Caco-2 (cell line): Measurements from ENCODE around the gene CCL4. TPM values are rescaled to one million over a fixed set of nuclear protein-coding genes. Genes with fewer than 3 reads are reported as not detected.

Source experiments
- BruUV-seq: library from RNA; stranded (reverse); fragments of 400-500 nt; replicated peaks from 2 replicates; lab custom pipeline; 2021; lab: Mats Ljungman, UMichigan
- CTCF ChIA-PET: fragments of 300-600 bp; sonication (Branson Sonifier 250); formaldehyde crosslinking; loops from one replicate; lab custom pipeline; 2022; ENCODE audit warnings: antibody characterized with exemption; lab: Charles Lee
- POLR2A ChIA-PET: fragments of 300-600 bp; sonication (Branson Sonifier 250); formaldehyde crosslinking; loops from one replicate; lab custom pipeline; 2022; ENCODE audit warnings: antibody characterized with exemption; lab: Charles Lee
- DNase-seq, 2 experiments: peaks; one replicate each; pipeline versions ENCODE4 v3.0.0 to v3.0.0-alpha.2; 2020 to 2022
- H3K27me3 ChIP-seq: replicated peaks from 2 replicates; pipeline ENCODE4 v1.6.0; 2011; ENCODE audit warnings: low read length; ENCODE audit not compliant: control insufficient read depth, insufficient read depth
- H3K36me3 ChIP-seq: 2 replicates; pipeline ENCODE4 v1.5.1; 2011; ENCODE audit warnings: low read length; ENCODE audit not compliant: control insufficient read depth, insufficient read depth
- H3K4me1 ChIP-seq: fragments of 250-450 bp; sonication (Bioruptor Pico); 2 replicates; pipeline ENCODE4 v1.5.1; 2020; ENCODE audit warnings: mild to moderate bottlenecking
- H3K4me3 ChIP-seq: 2 replicates; pipeline ENCODE4 v1.5.1; 2011; ENCODE audit warnings: low read depth, mild to moderate bottlenecking, control low read depth, low read length
- H3K9me3 ChIP-seq: fragments of 250-450 bp; sonication (Bioruptor Pico); 2 replicates; pipeline ENCODE4 v1.5.1; 2020; ENCODE audit warnings: mild to moderate bottlenecking, moderate library complexity
- H3K27ac Mint-ChIP-seq: one replicate; pipeline ENCODE4 v1.8.0; 2022; ENCODE audit warnings: mixed read lengths; ENCODE audit not compliant: unreplicated experiment
- H3K27me3 Mint-ChIP-seq: one replicate; pipeline ENCODE4 v1.8.0; 2022; ENCODE audit warnings: mixed read lengths; ENCODE audit not compliant: insufficient read depth, unreplicated experiment
- H3K36me3 Mint-ChIP-seq: one replicate; pipeline ENCODE4 v1.8.0; 2022; ENCODE audit warnings: mild to moderate bottlenecking, mixed read lengths; ENCODE audit not compliant: insufficient read depth, unreplicated experiment
- H3K4me1 Mint-ChIP-seq: one replicate; pipeline ENCODE4 v1.8.0; 2022; ENCODE audit warnings: low read depth, mixed read lengths; ENCODE audit not compliant: unreplicated experiment
- H3K4me3 Mint-ChIP-seq: one replicate; pipeline ENCODE4 v1.8.0; 2022; ENCODE audit warnings: mild to moderate bottlenecking, moderate library complexity, mixed read lengths; ENCODE audit not compliant: unreplicated experiment
- H3K9me3 Mint-ChIP-seq: one replicate; pipeline ENCODE4 v1.8.0; 2022; ENCODE audit warnings: mixed read lengths; ENCODE audit not compliant: unreplicated experiment
- CTCF ChIP-seq, 2 experiments: fragments of 200-600 bp in 1 of 2; IDR thresholded peaks; 1 replicate in 1 of 2; 2 replicates in 1 of 2; pipeline versions ENCODE4 v1.5.1 to v1.8.0; 2011 to 2022; ENCODE audit warnings: antibody characterized with exemption in 1 of 2, control low read depth in 1 of 2, inconsistent platforms in 1 of 2, low read depth in 1 of 2, low read length in 1 of 2, mild to moderate bottlenecking in 1 of 2, moderate library complexity in 1 of 2; ENCODE audit not compliant: insufficient read depth in 1 of 2, severe bottlenecking in 1 of 2, unreplicated experiment in 1 of 2
- intact Hi-C: fragments of 100-400 bp; cut with micrococcal nuclease; formaldehyde crosslinking; loops from one replicate; pipeline ENCODE4 v1.10.0; 2022; ENCODE audit not compliant: unreplicated experiment
- total RNA-seq: library from RNA; stranded (reverse); gene quantifications from 2 replicates; pipeline ENCODE4 v1.2.3, GENCODE V29; 2022

The CCL4 gene
- total RNA-seq, 1 experiment from 2014 or later: not detected

- no peaks in the 10 kb centered on the region for H3K36me3 ChIP-seq
- no peak overlapping the region for H3K27ac Mint-ChIP-seq
- no peak overlapping the region for H3K4me3 ChIP-seq
- H3K4me1 Mint-ChIP-seq: no peaks in the 10 kb centered on the region
- intact Hi-C loops: no loop called here
- no peaks in the 10 kb centered on the region for H3K27me3 ChIP-seq
- no peak overlapping the region for H3K4me3 Mint-ChIP-seq
- H3K27me3 Mint-ChIP-seq: peaks cover 7% of the 10 kb centered on the region
- no peaks in the 10 kb centered on the region for H3K9me3 Mint-ChIP-seq
- no peak for TF ChIP-seq CTCF (IDR thresholded peaks at IDR 0.05; ENCODE audit: insufficient read depth in 1 of 2, low read depth in 1 of 2, low read length in 1 of 2, severe bottlenecking in 1 of 2, unreplicated experiment in 1 of 2)
- DNase-seq: no peak
- POLR2A ChIA-PET: no interaction called here
- H3K36me3 Mint-ChIP-seq: no peaks in the 10 kb centered on the region
- H3K4me1 ChIP-seq: no peaks in the 10 kb centered on the region
- CTCF ChIA-PET: no interaction called here
- no peaks in the 10 kb centered on the region for H3K9me3 ChIP-seq
- BruUV-seq: no TSS peak
Measured at GRCh38 chr17:36151891-36152638, 48.4 kb downstream of the CCL4 start.

GRCh38 chr17:36152639-36153120 lies 49.1 kb downstream of the CCL4 start:
- intact Hi-C loops: no loop called here
- no TSS peak for BruUV-seq
- no peaks in the 10 kb centered on the region for H3K36me3 Mint-ChIP-seq
- no peaks in the 10 kb centered on the region for H3K9me3 ChIP-seq
- no peak overlapping the region for H3K27ac Mint-ChIP-seq
- no peak for DNase-seq
- ChIA-PET POLR2A (no interaction called here), CTCF (no interaction called here)
- H3K4me1 ChIP-seq: no peaks in the 10 kb centered on the region
- TF ChIP-seq CTCF (IDR thresholded peaks at IDR 0.05; ENCODE audit: insufficient read depth in 1 of 2, low read depth in 1 of 2, low read length in 1 of 2, severe bottlenecking in 1 of 2, unreplicated experiment in 1 of 2): no peak
- no peaks in the 10 kb centered on the region for H3K9me3 Mint-ChIP-seq
- no peak overlapping the region for H3K4me3 ChIP-seq
- H3K4me1 Mint-ChIP-seq: no peaks in the 10 kb centered on the region
- no peaks in the 10 kb centered on the region for H3K27me3 ChIP-seq
- H3K36me3 ChIP-seq: no peaks in the 10 kb centered on the region
- peaks cover 7% of the 10 kb centered on the region for H3K27me3 Mint-ChIP-seq
- H3K4me3 Mint-ChIP-seq: no peak overlapping the region

- Mint-ChIP-seq H3K36me3 (no peaks in the 10 kb centered on the region), H3K4me3 (no peak overlapping the region), H3K27ac (no peak overlapping the region), H3K4me1 (no peaks in the 10 kb centered on the region), H3K9me3 (no peaks in the 10 kb centered on the region), H3K27me3 (peaks cover 5% of the 10 kb centered on the region)
- no TSS peak for BruUV-seq
- TF ChIP-seq CTCF (IDR thresholded peaks at IDR 0.05; ENCODE audit: insufficient read depth in 1 of 2, low read depth in 1 of 2, low read length in 1 of 2, severe bottlenecking in 1 of 2, unreplicated experiment in 1 of 2): no peak
- Histone ChIP-seq H3K27me3 (no peaks in the 10 kb centered on the region), H3K9me3 (no peaks in the 10 kb centered on the region), H3K36me3 (no peaks in the 10 kb centered on the region), H3K4me1 (no peaks in the 10 kb centered on the region), H3K4me3 (no peak overlapping the region)
- ChIA-PET CTCF (no interaction called here), POLR2A (no interaction called here)
- intact Hi-C loops: no loop called here
- DNase-seq: no peak
Measured at GRCh38 chr17:36153895-36154610, 50.4 kb downstream of the CCL4 start.

Other genes starting within 250 kb of the CCL4 start
- not detected in 2 replicates for gene HEATR9, start 234.9 kb upstream of the CCL4 start, total RNA-seq
- not detected in 2 replicates for gene CCL5, start 223.5 kb upstream of the CCL4 start, total RNA-seq
- gene RDM1, start 173.1 kb upstream of the CCL4 start, total RNA-seq: 9.9 and 12.9 TPM in 2 replicates
- not detected in 2 replicates for gene LYZL6, start 160.1 kb upstream of the CCL4 start, total RNA-seq
- gene CCL16, start 122.3 kb upstream of the CCL4 start, total RNA-seq: not detected in 2 replicates
- gene CCL14, start 117.1 kb upstream of the CCL4 start, total RNA-seq: not detected in 2 replicates
- gene CCL15, start 102.3 kb upstream of the CCL4 start, total RNA-seq: 0.30 and 0.52 TPM in 2 replicates
- gene CCL23, start 85.9 kb upstream of the CCL4 start, total RNA-seq: not detected in 2 replicates
- not detected in 2 replicates for gene CCL18, start 39.6 kb upstream of the CCL4 start, total RNA-seq
- not detected in 2 replicates for gene CCL3, start 13.7 kb upstream of the CCL4 start, total RNA-seq
- 9.1 and 12.5 TPM in 2 replicates for gene TBC1D3B, start 72.8 kb downstream of the CCL4 start, total RNA-seq
- gene CCL3L1, start 92.9 kb downstream of the CCL4 start, total RNA-seq: not detected in 2 replicates
- gene CCL4L2, start 107.2 kb downstream of the CCL4 start, total RNA-seq: not detected in 2 replicates
- 0.50 and 1.00 TPM in 2 replicates for gene TBC1D3I, start 160.7 kb downstream of the CCL4 start, total RNA-seq
- not detected in 2 replicates for gene TBC1D3G, start 220.1 kb downstream of the CCL4 start, total RNA-seq